ENCODE data around the gene CHCHD4.

CHCHD4 gene

GRCh38 chr3:14148041-14148985 is 23.6 kb upstream of the CHCHD4 start:
- no peak for DNase-seq (ENCODE audit: low read depth)

DNA sequence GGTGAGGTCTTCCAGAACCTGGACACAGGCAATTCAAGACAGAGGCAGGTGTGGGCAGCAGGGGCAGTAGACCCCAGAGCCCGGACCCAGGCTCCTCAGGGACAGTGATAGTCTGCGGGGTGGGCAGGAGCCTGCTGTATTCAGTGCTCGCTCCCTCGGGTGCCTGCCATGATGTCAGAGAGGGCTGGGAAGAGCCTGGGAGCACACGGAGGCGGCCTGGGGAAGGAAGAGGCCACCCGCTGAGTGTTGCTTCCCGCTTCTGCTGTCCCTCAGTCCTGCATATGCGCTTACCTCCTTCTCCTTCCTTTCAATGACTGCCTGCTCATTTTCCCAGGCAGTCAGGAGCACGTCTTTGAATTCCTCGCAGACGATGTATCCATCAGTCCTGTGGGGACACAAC is 22.9 kb upstream of the CHCHD4 start:
- DNase-seq (ENCODE audit: low read depth): no peak

- no peak for DNase-seq (ENCODE audit: low read depth)
These were observed 22.4 kb upstream of the CHCHD4 start for GRCh38 chr3:14147066-14147435.

GRCh38 chr3:14146381-14147065 is 21.9 kb upstream of the CHCHD4 start:
- no peak for DNase-seq (ENCODE audit: low read depth)

DNA sequence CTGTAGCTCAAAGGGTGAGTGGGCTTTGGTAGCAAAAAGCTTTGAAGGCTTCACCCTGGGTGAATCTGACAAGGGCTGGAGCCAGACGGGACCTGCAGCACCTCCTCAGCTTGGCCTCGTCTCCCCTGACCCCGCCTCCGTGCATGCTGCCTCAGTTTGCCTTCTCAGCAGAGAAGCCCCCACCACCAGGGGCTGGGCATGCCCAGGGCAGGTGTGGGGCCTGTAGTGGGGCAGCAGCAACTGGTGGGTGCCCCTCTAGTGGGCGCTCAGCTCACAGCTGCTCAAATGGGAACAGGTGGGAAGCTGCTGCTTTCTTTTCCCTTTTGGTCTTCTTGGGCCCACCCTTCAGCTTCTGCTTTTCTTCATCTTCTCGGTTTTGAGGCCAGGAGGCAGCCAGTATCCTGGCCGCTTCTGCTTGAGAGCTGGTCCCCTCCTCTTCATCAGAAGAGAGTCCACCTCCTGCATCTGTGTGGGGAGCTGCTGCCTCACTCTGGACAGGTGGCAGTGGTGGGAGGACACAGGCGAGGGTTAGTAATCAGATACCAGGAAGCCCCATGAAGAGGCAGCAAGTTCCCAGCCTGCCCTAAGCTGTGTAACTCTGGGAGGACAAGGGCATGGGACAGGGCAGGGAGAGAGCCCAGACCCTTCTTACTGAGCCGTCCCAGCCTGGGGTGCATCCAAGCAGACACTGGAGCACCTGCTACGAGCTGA is 21.2 kb upstream of the CHCHD4 start:
- no peak for DNase-seq (ENCODE audit: low read depth)

GRCh38 chr3:14145236-14145635 is 20.6 kb upstream of the CHCHD4 start:
- DNase-seq (ENCODE audit: low read depth): peak; percentile 44

DNA sequence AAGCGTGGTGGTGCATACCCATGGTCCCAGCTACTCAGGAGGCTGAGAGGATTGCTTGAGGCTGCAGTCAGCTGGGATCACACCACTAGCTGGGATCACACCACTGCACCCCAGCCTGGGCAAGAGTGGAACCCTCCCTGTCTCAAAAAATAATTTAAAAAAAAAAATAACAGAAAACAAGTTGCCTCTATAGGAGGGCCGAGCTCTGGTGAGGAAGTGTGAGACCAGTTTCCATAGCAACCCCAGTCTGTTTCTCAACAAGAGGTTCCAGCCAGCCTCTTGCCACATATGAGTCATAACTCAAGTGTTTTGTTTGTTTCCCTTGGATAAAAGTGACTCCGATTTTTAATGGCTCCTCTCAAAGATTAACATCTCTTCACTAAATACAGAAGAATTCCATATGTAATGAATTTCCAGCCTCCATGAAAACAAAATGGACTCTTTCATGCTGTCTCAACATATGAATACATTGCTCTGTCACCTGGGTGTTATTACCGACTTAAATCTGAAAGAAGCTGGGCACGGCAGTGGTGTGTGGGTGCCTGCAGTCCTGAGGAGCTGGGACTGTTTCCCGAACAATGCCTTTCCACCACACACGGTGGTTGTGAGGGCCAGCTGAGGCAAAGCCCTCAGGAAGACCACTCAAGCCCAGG is 19.9 kb upstream of the CHCHD4 start:
- peak; percentile 99 for DNase-seq (ENCODE audit: low read depth)

- peak; percentile 97 for DNase-seq (ENCODE audit: low read depth)
These were observed 18.9 kb upstream of the CHCHD4 start for GRCh38 chr3:14143271-14144225.

GRCh38 chr3:14142567-14143270 is 18.0 kb upstream of the CHCHD4 start:
- DNase-seq (ENCODE audit: low read depth): no peak

- DNase-seq (ENCODE audit: low read depth): no peak
These were observed 17.1 kb upstream of the CHCHD4 start for GRCh38 chr3:14141602-14142341.

DNA sequence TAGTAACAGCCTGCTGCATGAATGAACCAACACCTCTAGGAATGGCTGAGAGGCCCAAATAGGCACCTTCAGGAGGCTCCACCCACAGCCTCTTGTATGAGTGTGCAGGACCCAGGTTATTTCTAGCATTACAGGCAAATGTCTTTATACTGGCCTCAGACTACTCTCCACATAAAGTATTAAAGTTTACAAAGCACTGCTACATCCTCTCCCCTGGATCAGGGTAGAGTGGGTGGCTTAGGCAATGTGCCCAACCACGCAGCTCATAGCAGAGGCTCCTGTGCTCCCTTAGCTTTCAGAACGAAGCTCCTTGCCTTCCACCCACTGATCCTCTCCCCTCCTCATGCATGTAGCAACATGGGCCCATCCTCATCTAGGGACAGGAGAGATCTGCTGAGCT is 16.5 kb upstream of the CHCHD4 start:
- no peak for DNase-seq (ENCODE audit: low read depth)

- no peak for DNase-seq (ENCODE audit: low read depth)
These were observed 16.0 kb upstream of the CHCHD4 start for GRCh38 chr3:14140668-14141067.

DNA sequence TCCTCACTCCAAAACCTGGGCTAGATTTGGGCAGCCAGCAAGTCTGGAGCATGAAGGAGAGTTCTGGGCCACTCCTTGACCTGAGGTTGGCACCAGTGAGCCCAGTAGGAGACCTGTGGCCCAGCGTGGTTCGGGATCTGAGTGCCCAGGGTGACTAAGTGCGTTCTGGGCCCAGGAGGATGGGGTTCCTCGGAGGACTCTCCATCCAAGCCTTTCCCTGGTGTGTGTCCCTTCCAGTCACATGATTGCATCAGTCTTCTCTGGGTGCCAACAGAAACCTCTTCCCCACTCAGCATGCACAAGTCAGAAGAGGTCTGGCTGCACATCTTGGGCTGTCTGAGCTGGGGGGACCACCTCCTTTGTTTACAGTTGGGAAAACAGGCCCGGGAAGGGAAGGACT is 15.1 kb upstream of the CHCHD4 start:
- DNase-seq (ENCODE audit: low read depth): peak; percentile 45

- no peak for DNase-seq (ENCODE audit: low read depth)
These were observed 14.4 kb upstream of the CHCHD4 start for GRCh38 chr3:14138878-14139655.

DNA sequence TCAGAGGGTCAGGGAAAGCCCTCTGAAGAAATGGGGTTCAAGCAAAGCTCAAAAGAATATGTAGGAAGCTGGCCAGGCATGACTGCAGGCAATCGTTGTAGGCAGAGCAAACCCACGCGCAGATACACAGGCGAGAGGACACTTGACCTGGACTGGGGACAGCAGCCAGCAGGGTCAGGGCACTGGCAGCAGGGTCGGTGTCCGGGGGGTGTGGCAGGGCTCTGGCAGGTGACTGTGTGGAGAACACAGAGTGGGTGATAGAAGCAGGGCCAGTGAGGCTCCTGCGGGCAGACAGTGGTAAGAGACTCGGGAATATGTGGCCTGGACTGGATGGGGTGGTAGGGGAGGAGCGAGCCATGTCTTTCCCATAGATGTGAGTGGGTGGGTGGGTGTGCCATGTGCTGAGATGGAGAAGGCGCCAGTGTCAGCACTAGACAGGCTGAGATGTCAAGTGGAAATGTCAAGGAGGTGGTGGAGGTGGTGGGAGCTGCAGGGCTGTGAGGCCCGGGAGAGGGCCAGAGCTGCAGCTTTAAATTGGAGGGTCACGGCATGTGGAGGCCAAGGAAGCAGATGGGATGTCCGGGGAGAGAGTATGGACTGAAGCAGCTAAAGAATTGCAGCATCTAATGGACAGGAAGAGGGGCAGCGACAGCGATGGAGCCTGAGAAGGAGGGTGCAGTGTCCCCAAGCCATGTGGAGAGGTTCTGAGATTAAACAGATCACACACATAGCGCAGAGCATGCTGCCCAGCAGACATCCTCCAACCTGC is 13.6 kb upstream of the CHCHD4 start:
- DNase-seq (ENCODE audit: low read depth): no peak

DNA sequence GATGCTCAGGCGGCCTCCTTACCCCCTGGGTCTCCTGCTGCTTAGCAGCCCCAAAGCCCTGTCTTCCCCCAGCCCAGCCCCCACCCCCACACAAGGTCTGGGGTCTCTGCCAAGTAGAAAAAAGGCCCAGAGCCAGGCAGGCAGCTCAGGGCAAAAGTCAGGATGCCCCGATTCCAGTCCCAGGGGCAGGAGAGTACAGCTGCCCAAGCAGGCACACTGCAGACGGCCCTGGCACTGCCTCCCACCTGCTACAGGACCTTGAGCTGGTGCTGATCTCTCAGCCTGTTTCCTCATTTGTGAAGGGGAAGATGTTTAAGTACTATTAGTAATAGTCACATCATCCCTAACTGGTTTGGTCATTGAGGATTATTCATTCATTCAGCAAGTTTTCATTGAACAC is 12.8 kb upstream of the CHCHD4 start:
- no peak for DNase-seq (ENCODE audit: low read depth)

GRCh38 chr3:14137004-14137403 is 12.3 kb upstream of the CHCHD4 start:
- no peak for DNase-seq (ENCODE audit: low read depth)

DNA sequence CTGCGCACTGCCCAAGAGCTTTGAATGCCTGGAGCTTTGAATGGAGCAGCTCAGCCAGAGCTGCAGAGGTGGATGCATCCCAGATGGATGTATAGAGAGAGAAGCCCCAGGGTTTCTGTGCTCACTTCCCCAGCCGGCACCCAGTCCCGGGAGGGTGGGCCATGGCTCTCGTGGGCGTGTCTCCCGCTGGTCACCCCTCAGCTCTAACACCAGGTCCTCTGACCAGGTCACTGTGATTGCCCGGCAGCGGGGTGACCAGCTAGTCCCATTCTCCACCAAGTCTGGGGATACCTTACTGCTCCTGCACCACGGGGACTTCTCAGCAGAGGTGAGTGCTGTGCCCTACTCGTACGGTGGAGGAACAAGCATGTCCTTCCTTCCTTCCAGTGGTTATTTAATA is 10.9 kb upstream of the CHCHD4 start:
- no peak for DNase-seq (ENCODE audit: low read depth)
